Upper lobe of right lung (tissue), 1 donor: ENCODE data around the gene SLC10A7. TPM values are rescaled to one million over a fixed set of nuclear protein-coding genes. Genes with fewer than 3 reads are reported as not detected.

Source experiments
- ATAC-seq: fragments of 200-7000 bp; cut with Tn5 transposase; one replicate; pipeline ENCODE4 v1.9.1; 2020; ENCODE audit warnings: mild to moderate bottlenecking, moderate library complexity
- DNase-seq: peaks from one replicate; pipeline ENCODE4 v3.0.0-alpha.2; 2020
- H3K27ac ChIP-seq: fragments of 200-600 bp; one replicate; pipeline ENCODE4 v1.8.0; 2022
- H3K27me3 ChIP-seq: fragments of 200-600 bp; one replicate; pipeline ENCODE4 v1.8.0; 2022; ENCODE audit warnings: mild to moderate bottlenecking
- H3K36me3 ChIP-seq: fragments of 200-600 bp; one replicate; pipeline ENCODE4 v1.8.0; 2022
- H3K4me1 ChIP-seq: fragments of 200-600 bp; one replicate; pipeline ENCODE4 v1.8.0; 2022
- H3K4me3 ChIP-seq: fragments of 200-600 bp; one replicate; pipeline ENCODE4 v1.8.0; 2022; ENCODE audit warnings: mild to moderate bottlenecking
- H3K9me3 ChIP-seq: fragments of 200-600 bp; one replicate; pipeline ENCODE4 v1.8.0; 2022
- CTCF ChIP-seq: fragments of 200-600 bp; IDR thresholded peaks from one replicate; pipeline ENCODE4 v1.8.0; 2022; ENCODE audit warnings: antibody characterized with exemption
- intact Hi-C: fragments of 100-400 bp; cut with DNase I; formaldehyde crosslinking; loops from one replicate; pipeline ENCODE4 v1.11.0; 2022
- total RNA-seq: library from RNA; stranded (reverse); fragmentation: NEBNext Ultra II Directional; extraction: Animal tissue kit (Norgen Biotek cat#: 25700); gene quantifications from one replicate; pipeline ENCODE4 v1.2.1, GENCODE V29; 2021
- donor health status: DM: no; HTN: yes; CAD: no; lungs with severe emphysema.

Gene SLC10A7
- total RNA-seq, 1 donor from 2014 or later, result 19.3 TPM

- no peaks in the 10 kb centered on the region for H3K9me3 ChIP-seq
- H3K4me3 ChIP-seq, result no peak overlapping the region
- no peak overlapping the region for H3K27ac ChIP-seq
- intact Hi-C loops, result loop anchor here (10.0 kb wide), 1 partner anchor 579 kb away; no protein-coding TSS in a partner anchor
- DNase-seq (no peak), ATAC-seq (no peak)
- no peaks in the 10 kb centered on the region for H3K27me3 ChIP-seq
- no peaks in the 10 kb centered on the region for H3K36me3 ChIP-seq
- no peak for TF ChIP-seq CTCF
- peaks cover 6% of the 10 kb centered on the region for H3K4me1 ChIP-seq
Observed at GRCh38 chr4:146335763-146336409, 185.9 kb downstream of the SLC10A7 start.

- Histone ChIP-seq H3K36me3 (no peaks in the 10 kb centered on the region), H3K27me3 (no peaks in the 10 kb centered on the region), H3K27ac (no peak overlapping the region), H3K4me3 (no peak overlapping the region), H3K9me3 (no peaks in the 10 kb centered on the region), H3K4me1 (peaks cover 6% of the 10 kb centered on the region)
- intact Hi-C loops, result loop anchor here (10.0 kb wide), 1 partner anchor 580 kb away; no protein-coding TSS in a partner anchor
- no peak for TF ChIP-seq CTCF
- no peak for ATAC-seq
- DNase-seq, result no peak
Observed at GRCh38 chr4:146334862-146335449, 186.8 kb downstream of the SLC10A7 start.

GRCh38 chr4:146333895-146334262 lies 187.9 kb downstream of the SLC10A7 start:
- no peak for TF ChIP-seq CTCF
- Histone ChIP-seq H3K4me3 (no peak overlapping the region), H3K27me3 (no peaks in the 10 kb centered on the region), H3K9me3 (no peaks in the 10 kb centered on the region), H3K36me3 (no peaks in the 10 kb centered on the region), H3K27ac (no peak overlapping the region), H3K4me1 (peaks cover 6% of the 10 kb centered on the region)
- ATAC-seq (no peak), DNase-seq (no peak)
- intact Hi-C loops, result loop anchor here (10.0 kb wide), 1 partner anchor 581 kb away; no protein-coding TSS in a partner anchor

GRCh38 chr4:146333187-146333894 lies 188.4 kb downstream of the SLC10A7 start:
- Histone ChIP-seq H3K27ac (no peak overlapping the region), H3K4me3 (no peak overlapping the region), H3K9me3 (no peaks in the 10 kb centered on the region), H3K4me1 (peaks cover 6% of the 10 kb centered on the region), H3K27me3 (no peaks in the 10 kb centered on the region), H3K36me3 (no peaks in the 10 kb centered on the region)
- ATAC-seq, result peak; percentile 66
- no peak for TF ChIP-seq CTCF
- no peak for DNase-seq
- intact Hi-C loops, result loop anchor here (10.0 kb wide), 1 partner anchor 581 kb away; no protein-coding TSS in a partner anchor

GRCh38 chr4:146330392-146330791 lies 191.3 kb downstream of the SLC10A7 start:
- ATAC-seq, result no peak
- no peak for DNase-seq
- H3K9me3 ChIP-seq, result no peaks in the 10 kb centered on the region
- no peak for TF ChIP-seq CTCF
- no peaks in the 10 kb centered on the region for H3K27me3 ChIP-seq
- no peaks in the 10 kb centered on the region for H3K36me3 ChIP-seq
- intact Hi-C loops, result loop anchor here (10.0 kb wide), 1 partner anchor 584 kb away; no protein-coding TSS in a partner anchor
- H3K27ac ChIP-seq, result no peak overlapping the region
- no peaks in the 10 kb centered on the region for H3K4me1 ChIP-seq
- H3K4me3 ChIP-seq, result no peak overlapping the region
